OCI-LY1 (cell line): ENCODE data around the gene PTH1R.

Source experiments
- H2AFZ ChIP-seq: fragments of 200-600 bp; sonication (generic), shearing (Covaris generic); 2 replicates; pipeline ENCODE4 v1.6.0; 2014; ENCODE audit warnings: antibody characterized with exemption, mild to moderate bottlenecking, low read length
- H3F3A ChIP-seq: fragments of 200-600 bp; sonication (generic), shearing (Covaris generic); 2 replicates; pipeline ENCODE4 v1.6.0; 2014; ENCODE audit warnings: mild to moderate bottlenecking, antibody characterized with exemption, low read length, moderate library complexity; ENCODE audit not compliant: insufficient read depth
- H3K27ac ChIP-seq: fragments of 200-600 bp; sonication (generic); 2 replicates; pipeline ENCODE4 v1.5.1; 2014; ENCODE audit warnings: low read length, mixed run types, mild to moderate bottlenecking, low read depth; ENCODE audit not compliant: poor library complexity, severe bottlenecking
- H3K27me3 ChIP-seq: fragments of 200-600 bp; sonication (generic); 2 replicates; pipeline ENCODE4 v1.6.0; 2014; ENCODE audit warnings: antibody characterized with exemption, mild to moderate bottlenecking, low read length, moderate library complexity; ENCODE audit not compliant: insufficient read depth
- H3K36me3 ChIP-seq: fragments of 200-600 bp; sonication (generic); 2 replicates; pipeline ENCODE4 v1.6.1; 2014; ENCODE audit warnings: mild to moderate bottlenecking, antibody characterized with exemption, low read length, moderate library complexity, mixed read lengths; ENCODE audit not compliant: insufficient read depth
- H3K4me1 ChIP-seq: fragments of 200-600 bp; sonication (generic); 2 replicates; pipeline ENCODE4 v1.5.1; 2014; ENCODE audit warnings: mild to moderate bottlenecking, low read length, moderate library complexity; ENCODE audit not compliant: insufficient read depth, severe bottlenecking
- H3K4me2 ChIP-seq: fragments of 200-600 bp; sonication (generic), shearing (Covaris generic); 2 replicates; pipeline ENCODE4 v1.6.1; 2014; ENCODE audit warnings: low read length
- H3K4me3 ChIP-seq: fragments of 200-600 bp; sonication (generic); 2 replicates; pipeline ENCODE4 v1.5.1; 2014; ENCODE audit warnings: low read length, low read depth, mild to moderate bottlenecking, mixed read lengths; ENCODE audit not compliant: poor library complexity, severe bottlenecking
- H3K79me2 ChIP-seq: fragments of 200-600 bp; shearing (Covaris generic); 2 replicates; pipeline ENCODE4 v1.6.1; 2016; ENCODE audit warnings: mixed run types, low read length, mixed read lengths; ENCODE audit not compliant: insufficient read depth
- H3K9ac ChIP-seq: fragments of 200-600 bp; sonication (generic), shearing (Covaris generic); 2 replicates; pipeline ENCODE4 v1.6.1; 2014; ENCODE audit warnings: mild to moderate bottlenecking, low read length, mixed read lengths
- H3K9me2 ChIP-seq: fragments of 200-600 bp; sonication (generic), shearing (Covaris generic); 2 replicates; pipeline ENCODE4 v1.6.1; 2014; ENCODE audit warnings: low read depth, mild to moderate bottlenecking, low read length, mixed read lengths
- H3K9me3 ChIP-seq: fragments of 200-600 bp; shearing (Covaris generic); 2 replicates; pipeline ENCODE4 v1.6.1; 2014; ENCODE audit warnings: low read length, mixed read lengths
- H4K20me1 ChIP-seq: fragments of 200-600 bp; sonication (generic), shearing (Covaris generic); 2 replicates; pipeline ENCODE4 v1.6.0; 2016; ENCODE audit warnings: mild to moderate bottlenecking, low read length; ENCODE audit not compliant: insufficient read depth
- EZH2 ChIP-seq: fragments of 200-600 bp; sonication (generic), shearing (Covaris generic); IDR thresholded peaks from 2 replicates; pipeline ENCODE4 v1.8.0; 2017; ENCODE audit warnings: borderline replicate concordance, mixed run types, mild to moderate bottlenecking, antibody characterized with exemption, low read length, moderate library complexity, mixed read lengths
- TF ChIP-seq, protein P1 (sequence below): fragments of 200-600 bp; sonication (generic), shearing (Covaris generic); IDR thresholded peaks from 2 replicates; pipeline ENCODE4 v1.5.1; 2017; ENCODE audit warnings: mild to moderate bottlenecking, antibody characterized with exemption, low read length, moderate library complexity, mixed read lengths

Gene PTH1R

DNA sequence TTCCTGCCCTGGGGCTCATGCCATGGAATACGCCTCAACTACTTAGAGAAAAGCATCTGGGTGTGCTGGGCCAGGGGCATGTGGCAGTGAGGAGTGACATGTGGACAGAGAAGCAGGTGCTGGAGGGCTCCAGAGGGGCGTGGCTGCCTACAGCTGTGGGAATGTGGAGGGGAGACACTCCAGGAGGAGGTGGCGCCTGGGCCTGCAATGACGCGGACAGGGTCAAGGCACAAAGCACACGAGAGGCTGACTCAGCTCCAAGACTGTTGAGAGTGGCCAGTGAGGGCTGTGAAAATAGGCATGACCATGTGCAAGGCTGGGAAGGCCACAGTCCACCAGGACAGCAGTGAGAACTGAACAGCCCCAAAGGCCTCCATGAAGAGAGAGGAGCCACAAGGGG lies 48.5 kb downstream of the PTH1R start:
- Histone ChIP-seq H3K27me3 (no peaks in the 10 kb centered on the region), H3K79me2 (no peaks in the 10 kb centered on the region), H3K4me3 (peak overlapping the region; percentile 36), H4K20me1 (no peaks in the 10 kb centered on the region), H3F3A (peaks cover 9% of the 10 kb centered on the region; the same call in 1 of the 2 replicates), H3K36me3 (peaks cover 71% of the 10 kb centered on the region), H3K4me2 (peak overlapping the region; percentile 54), H3K9me2 (no peaks in the 10 kb centered on the region), H3K9ac (peak overlapping the region; percentile 58; the same call in 1 of the 2 replicates), H3K27ac (peak overlapping the region; percentile 96), H2AFZ (no peak overlapping the region), H3K4me1 (peaks cover 53% of the 10 kb centered on the region), H3K9me3 (0 out of 2 replicates have a peak, but pooled peaks cover 3% of the 10 kb centered on the region)
- TF ChIP-seq, protein P1, sequence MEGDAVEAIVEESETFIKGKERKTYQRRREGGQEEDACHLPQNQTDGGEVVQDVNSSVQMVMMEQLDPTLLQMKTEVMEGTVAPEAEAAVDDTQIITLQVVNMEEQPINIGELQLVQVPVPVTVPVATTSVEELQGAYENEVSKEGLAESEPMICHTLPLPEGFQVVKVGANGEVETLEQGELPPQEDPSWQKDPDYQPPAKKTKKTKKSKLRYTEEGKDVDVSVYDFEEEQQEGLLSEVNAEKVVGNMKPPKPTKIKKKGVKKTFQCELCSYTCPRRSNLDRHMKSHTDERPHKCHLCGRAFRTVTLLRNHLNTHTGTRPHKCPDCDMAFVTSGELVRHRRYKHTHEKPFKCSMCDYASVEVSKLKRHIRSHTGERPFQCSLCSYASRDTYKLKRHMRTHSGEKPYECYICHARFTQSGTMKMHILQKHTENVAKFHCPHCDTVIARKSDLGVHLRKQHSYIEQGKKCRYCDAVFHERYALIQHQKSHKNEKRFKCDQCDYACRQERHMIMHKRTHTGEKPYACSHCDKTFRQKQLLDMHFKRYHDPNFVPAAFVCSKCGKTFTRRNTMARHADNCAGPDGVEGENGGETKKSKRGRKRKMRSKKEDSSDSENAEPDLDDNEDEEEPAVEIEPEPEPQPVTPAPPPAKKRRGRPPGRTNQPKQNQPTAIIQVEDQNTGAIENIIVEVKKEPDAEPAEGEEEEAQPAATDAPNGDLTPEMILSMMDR = no peak
- TF ChIP-seq EZH2 = no peak

DNA sequence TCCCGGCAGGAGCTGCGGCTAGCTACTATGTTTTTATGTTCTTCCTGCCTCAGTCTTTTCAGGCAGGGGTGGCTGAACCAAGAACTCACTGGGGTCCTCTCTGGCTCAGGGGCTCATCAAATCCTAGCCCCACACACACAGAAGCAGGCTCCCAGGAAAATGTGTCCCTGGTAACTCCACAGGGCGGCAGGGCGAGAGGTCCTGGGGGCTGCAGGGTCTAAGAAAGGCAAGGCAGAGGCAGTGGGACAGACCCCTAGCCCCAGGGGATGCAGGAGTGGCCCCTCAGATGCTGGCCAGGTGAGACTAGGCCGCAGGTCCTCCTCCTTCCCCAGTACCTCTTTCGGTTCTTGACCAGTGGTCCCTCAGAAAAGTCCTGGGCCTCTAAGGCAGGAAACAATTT lies 48.9 kb downstream of the PTH1R start:
- H3F3A ChIP-seq = peaks cover 9% of the 10 kb centered on the region; the same call in 1 of the 2 replicates
- no peak for TF ChIP-seq EZH2
- TF ChIP-seq, protein P1 = no peak
- H3K79me2 ChIP-seq = no peaks in the 10 kb centered on the region
- H3K9me3 ChIP-seq = 0 out of 2 replicates have a peak, but pooled peaks cover 3% of the 10 kb centered on the region
- peak overlapping the region; percentile 36 for H3K4me3 ChIP-seq
- no peak overlapping the region for H2AFZ ChIP-seq
- H4K20me1 ChIP-seq = no peaks in the 10 kb centered on the region
- H3K36me3 ChIP-seq = peaks cover 71% of the 10 kb centered on the region
- H3K27ac ChIP-seq = peak overlapping the region; percentile 96
- H3K4me1 ChIP-seq = peaks cover 57% of the 10 kb centered on the region
- peak overlapping the region; percentile 58; the same call in 1 of the 2 replicates for H3K9ac ChIP-seq
- peak overlapping the region; percentile 54 for H3K4me2 ChIP-seq
- no peaks in the 10 kb centered on the region for H3K27me3 ChIP-seq
- H3K9me2 ChIP-seq = no peaks in the 10 kb centered on the region

DNA sequence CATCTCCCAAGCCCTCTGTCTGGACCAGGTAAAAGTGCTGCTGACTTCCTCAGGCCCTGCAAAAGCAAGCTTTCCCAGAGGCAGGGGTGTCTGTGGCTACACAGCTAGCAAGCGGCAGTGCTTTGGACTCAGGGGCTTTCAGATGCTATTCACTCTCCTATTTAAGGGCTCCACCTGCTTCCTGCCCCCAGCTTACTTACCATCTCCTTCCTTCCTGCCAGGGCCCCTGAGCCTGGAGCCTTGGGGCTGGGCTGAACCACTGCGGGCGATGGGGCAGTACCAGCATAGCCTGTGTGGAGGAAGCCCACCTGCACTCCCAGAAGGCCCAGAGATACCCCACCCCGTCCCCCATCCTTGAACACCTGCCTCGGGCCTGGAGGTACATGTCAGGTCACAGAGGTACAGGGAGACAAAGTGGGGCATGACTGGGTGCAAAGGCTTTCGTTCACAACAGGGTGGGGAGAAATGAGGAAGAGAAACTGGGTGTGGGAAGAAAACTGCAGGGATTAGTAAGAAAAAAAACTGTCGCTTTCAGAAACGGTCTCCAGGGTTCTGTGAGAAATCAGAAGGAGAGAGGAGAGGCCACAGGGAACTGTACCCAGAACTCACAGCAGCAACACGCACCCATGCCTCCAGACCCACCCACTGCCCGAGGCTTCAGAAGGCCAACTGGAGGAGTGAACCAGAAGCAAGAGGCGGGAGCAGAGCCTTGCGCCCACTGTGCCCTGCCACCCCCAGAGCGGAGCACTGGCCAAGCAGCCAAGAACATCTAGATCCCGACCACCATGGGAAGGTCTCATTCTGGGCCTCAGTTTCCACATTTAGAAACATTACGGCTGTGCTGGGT lies 49.6 kb downstream of the PTH1R start:
- Histone ChIP-seq H3K9me2 (no peaks in the 10 kb centered on the region), H2AFZ (no peak overlapping the region), H4K20me1 (no peaks in the 10 kb centered on the region), H3K27ac (peak overlapping the region; percentile 96), H3K9me3 (0 out of 2 replicates have a peak, but pooled peaks cover 3% of the 10 kb centered on the region), H3K4me1 (peaks cover 64% of the 10 kb centered on the region), H3K4me3 (peak overlapping the region; percentile 36), H3K36me3 (peaks cover 66% of the 10 kb centered on the region), H3F3A (peaks cover 9% of the 10 kb centered on the region; the same call in 1 of the 2 replicates), H3K4me2 (peak overlapping the region; percentile 54), H3K79me2 (no peaks in the 10 kb centered on the region), H3K27me3 (no peaks in the 10 kb centered on the region), H3K9ac (peak overlapping the region; percentile 58; the same call in 1 of the 2 replicates)
- TF ChIP-seq, protein P1 = no peak
- no peak for TF ChIP-seq EZH2
